Epithelial cell of proximal tubule (primary cell): ENCODE results near the gene RAB11FIP4. TPM values are rescaled to one million over a fixed set of nuclear protein-coding genes. Genes with fewer than 3 reads are reported as not detected.

Experiments
- DNase-seq: peaks from one replicate; pipeline ENCODE4 v3.0.0-alpha.2; 2011; ENCODE audit warnings: low read depth
- H3K4me3 ChIP-seq: 2 replicates; pipeline ENCODE4 v1.5.1; 2011; ENCODE audit warnings: low read depth, mild to moderate bottlenecking, low read length
- CTCF ChIP-seq: conservative IDR thresholded peaks from 2 replicates; pipeline ENCODE4 v1.5.1; 2012; ENCODE audit warnings: low read depth, mild to moderate bottlenecking, low read length
- total RNA-seq: library from RNA; depleted of rRNA; stranded (reverse); fragments of >200 nt; gene quantifications from 2 replicates; pipeline ENCODE4 v1.2.3, GENCODE V29; 2015

Gene RAB11FIP4
- total RNA-seq, 1 donor from 2014 or later = 15.1 TPM

- H3K4me3 ChIP-seq = no peak overlapping the region
- no peak for DNase-seq
- TF ChIP-seq CTCF = no peak
These were observed 9.0 kb downstream of the RAB11FIP4 start for GRCh38 chr17:31400481-31400950.

GRCh38 chr17:31401456-31402254 is 10.2 kb downstream of the RAB11FIP4 start:
- no peak for DNase-seq
- TF ChIP-seq CTCF = no peak

GRCh38 chr17:31404028-31404949 is 12.8 kb downstream of the RAB11FIP4 start:
- TF ChIP-seq CTCF = no peak
- DNase-seq = no peak
- no peak overlapping the region for H3K4me3 ChIP-seq

More at GRCh38 chr17:31401456-31402254, 10.2 kb downstream of the RAB11FIP4 start:
- no peak overlapping the region for H3K4me3 ChIP-seq

- DNase-seq = no peak
- H3K4me3 ChIP-seq = no peak overlapping the region
- no peak for TF ChIP-seq CTCF
These were observed 14.5 kb downstream of the RAB11FIP4 start for GRCh38 chr17:31405890-31406371.

GRCh38 chr17:31408586-31408985 is 17.1 kb downstream of the RAB11FIP4 start:
- no peak for TF ChIP-seq CTCF
- H3K4me3 ChIP-seq = no peak overlapping the region
- DNase-seq = no peak

- no peak for TF ChIP-seq CTCF
- H3K4me3 ChIP-seq = no peak overlapping the region
- no peak for DNase-seq
These were observed 20.3 kb downstream of the RAB11FIP4 start for GRCh38 chr17:31411707-31412285.
